B cell (primary cell): ENCODE data around the gene USP20. TPM values are rescaled to one million over a fixed set of nuclear protein-coding genes. Genes with fewer than 3 reads are reported as not detected.

ENCODE experiments used
- ATAC-seq: fragments of 200-7000 bp; cut with Tn5 transposase; one replicate; pipeline ENCODE4 v1.10.0; 2021; ENCODE audit warnings: low read depth, mild to moderate bottlenecking, moderate number of reproducible peaks, moderate library complexity
- CTCF ChIA-PET: fragments of 350-600 bp; sonication (Branson Sonifier 250); formaldehyde crosslinking; loops from one replicate; lab custom pipeline; 2021; ENCODE audit warnings: antibody characterized with exemption, inconsistent platforms; lab: Charles Lee
- POLR2A ChIA-PET: fragments of 350-600 bp; sonication (Branson Sonifier 250); formaldehyde crosslinking; loops from one replicate; lab custom pipeline; 2021; ENCODE audit warnings: antibody characterized with exemption; lab: Charles Lee
- DNase-seq: peaks from one replicate; pipeline ENCODE4 v3.0.0; 2013
- H2AFZ ChIP-seq: 2 replicates; pipeline ENCODE4 v1.6.1; 2012; ENCODE audit warnings: mild to moderate bottlenecking, low read depth, low read length; ENCODE audit not compliant: insufficient read depth, poor library complexity, severe bottlenecking
- H3K27ac ChIP-seq, 2 donors: 1 replicate in 1 of 2; 2 replicates in 1 of 2; pipeline ENCODE4 v1.5.1; 2012 to 2013; ENCODE audit warnings: low read length in 2 of 2, mild to moderate bottlenecking in 2 of 2, moderate library complexity in 1 of 2
- H3K27me3 ChIP-seq, 4 experiments: fragments of 200-600 bp in 1 of 4; sonication (generic) in 1 of 4; replicated peaks in 1 of 4; 1 replicate in 2 of 4; 2 replicates in 2 of 4; pipeline versions ENCODE4 v1.6.1 to v1.7.0; 2013 to 2016; ENCODE audit warnings: low read length in 3 of 4, mild to moderate bottlenecking in 2 of 4, mixed read lengths in 1 of 4, moderate library complexity in 1 of 4; ENCODE audit not compliant: insufficient read depth in 4 of 4, control insufficient read depth in 3 of 4; ENCODE audit errors: control extremely low read depth in 1 of 4
- H3K36me3 ChIP-seq, 2 experiments: replicated peaks in 1 of 2; 1 replicate in 1 of 2; 2 replicates in 1 of 2; pipeline versions ENCODE4 v1.6.1 to v1.7.1; 2013; ENCODE audit warnings: low read length in 1 of 2; ENCODE audit not compliant: insufficient read depth in 2 of 2, control insufficient read depth in 1 of 2; ENCODE audit errors: control extremely low read depth in 1 of 2, extremely low read depth in 1 of 2
- H3K4me1 ChIP-seq, 2 donors: fragments of 200-600 bp in 1 of 2; sonication (generic) in 1 of 2; 1 replicate in 1 of 2; 2 replicates in 1 of 2; pipeline versions ENCODE4 v1.5.1 to v1.6.1; 2013 to 2017; ENCODE audit warnings: low read length in 2 of 2; ENCODE audit not compliant: control insufficient read depth in 2 of 2, insufficient read depth in 2 of 2
- H3K4me2 ChIP-seq: replicated peaks from 2 replicates; pipeline ENCODE3; 2012; ENCODE audit warnings: mild to moderate bottlenecking, low read depth, low read length; ENCODE audit not compliant: poor library complexity, severe bottlenecking
- H3K4me3 ChIP-seq, 5 experiments: fragments of 200-600 bp in 1 of 5; sonication (generic) in 1 of 5; 1 replicate in 3 of 5; 2 replicates in 2 of 5; pipeline versions ENCODE4 v1.5.1 to v1.7.0; 2011 to 2016; ENCODE audit warnings: low read length in 4 of 5, mild to moderate bottlenecking in 4 of 5, low read depth in 2 of 5, control low read depth in 1 of 5, moderate library complexity in 1 of 5; ENCODE audit not compliant: insufficient read depth in 1 of 5; ENCODE audit errors: control extremely low read depth in 1 of 5, extremely low read depth in 1 of 5
- H3K79me2 ChIP-seq: fragments of 200-600 bp; sonication (generic); one replicate; pipeline ENCODE4 v1.6.0; 2016; ENCODE audit warnings: low read length; ENCODE audit not compliant: control insufficient read depth, insufficient read depth
- H3K9ac ChIP-seq: fragments of 200-600 bp; sonication (generic); 2 replicates; pipeline ENCODE4 v1.6.1; 2017; ENCODE audit warnings: mild to moderate bottlenecking, low read length, moderate library complexity
- H3K9me3 ChIP-seq, 3 donors: one replicate each; pipeline versions ENCODE4 v1.6.1 to v1.7.1; 2013; ENCODE audit warnings: low read length in 2 of 3; ENCODE audit not compliant: control insufficient read depth in 2 of 3, insufficient read depth in 1 of 3; ENCODE audit errors: control extremely low read depth in 1 of 3
- H4K20me1 ChIP-seq: 2 replicates; pipeline ENCODE4 v1.6.0; 2012; ENCODE audit warnings: mild to moderate bottlenecking, low read length; ENCODE audit not compliant: insufficient read depth, control insufficient read depth, poor library complexity, severe bottlenecking
- H3K27ac Mint-ChIP-seq: one replicate; pipeline ENCODE4 v1.8.0; 2021; ENCODE audit warnings: mixed read lengths
- H3K27me3 Mint-ChIP-seq: one replicate; pipeline ENCODE4 v1.8.0; 2021; ENCODE audit warnings: mixed read lengths
- H3K4me1 Mint-ChIP-seq: one replicate; pipeline ENCODE4 v1.8.0; 2021; ENCODE audit warnings: mixed read lengths
- H3K4me3 Mint-ChIP-seq: one replicate; pipeline ENCODE4 v1.8.0; 2021; ENCODE audit warnings: mixed read lengths
- H3K9me3 Mint-ChIP-seq: one replicate; pipeline ENCODE4 v1.8.0; 2022; ENCODE audit warnings: mixed read lengths; ENCODE audit not compliant: insufficient read depth
- EZH2 ChIP-seq: IDR thresholded peaks from 2 replicates; pipeline ENCODE4 v1.6.1; 2012; ENCODE audit warnings: borderline replicate concordance, low read depth, mild to moderate bottlenecking, moderate library complexity, low read length; ENCODE audit not compliant: insufficient read depth, poor library complexity, severe bottlenecking
- WGBS: methylation state at CpG from one replicate; pipeline ENCODE4 v1.1.5; 2013; ENCODE audit warnings: missing lambda C conversion rate; ENCODE audit not compliant: insufficient coverage; 5-methylcytosine and 5-hydroxymethylcytosine counted together
- intact Hi-C: fragments of 100-400 bp; cut with micrococcal nuclease; formaldehyde crosslinking; loops from one replicate; pipeline ENCODE4 v1.10.0; 2022
- polyA plus RNA-seq: library from polyadenylated mRNA; depleted of rRNA; stranded (reverse); fragments of >200 nt; gene quantifications from 2 replicates; pipeline ENCODE4 v1.2.3, GENCODE V29; 2012
- small RNA-seq: library from RNA; depleted of rRNA; stranded (forward); fragments of <200 nt; gene quantifications from one replicate; pipeline ENCODE3, GENCODE V24; 2012; ENCODE audit warnings: low replicate concordance, low read depth; ENCODE audit not compliant: insufficient read length
- total RNA-seq, 2 donors: library from RNA; stranded (reverse); fragments of 120-200 nt in 1 of 2; gene quantifications; 1 replicate in 1 of 2; 2 replicates in 1 of 2; pipeline versions ENCODE4 v1.2.3 to v1.2.4, GENCODE V29; 2013 to 2022
- TF ChIP-seq, protein P1 (sequence below): fragments of 200-600 bp; IDR thresholded peaks from one replicate; pipeline ENCODE4 v1.8.0; 2022; ENCODE audit warnings: antibody characterized with exemption, mild to moderate bottlenecking

Gene USP20
- total and polyA plus RNA-seq, 2 donors (not counting 1 experiment from before 2014, with no cell fraction given), result 49.5 to 72.6 TPM

DNA sequence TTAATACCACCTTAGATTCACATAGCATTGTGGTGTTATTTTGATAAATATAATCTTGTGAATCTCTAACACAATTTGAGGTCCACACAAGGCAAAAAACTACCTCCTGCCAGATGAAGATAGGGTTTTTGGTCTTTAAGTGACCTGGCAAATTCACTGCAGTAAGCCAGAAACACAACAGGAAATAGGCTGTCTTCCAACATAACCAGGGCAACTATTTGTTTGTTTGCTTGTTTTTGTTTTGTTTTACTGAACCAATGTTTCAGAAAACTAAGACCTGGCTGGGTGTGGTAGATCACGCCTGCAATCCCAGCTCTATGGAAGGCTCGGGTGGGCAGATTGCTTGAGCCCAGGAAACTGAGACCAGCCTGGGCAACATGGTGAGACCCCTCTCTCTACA, 95.5 kb downstream of the USP20 start:
- H3K9me3 ChIP-seq, result no peaks in the 10 kb centered on the region
- H2AFZ ChIP-seq, result no peak overlapping the region
- WGBS, result no CpG with 5 or more reads among the region's 2 CpGs
- peaks cover 14 to 31% of the 10 kb centered on the region in 2 donors for H3K4me1 ChIP-seq
- intact Hi-C loops, result loop anchor here (5.0 kb wide), 1 partner anchor 43 kb away; no protein-coding TSS in a partner anchor
- H3K4me3 ChIP-seq, result no peak overlapping the region
- peaks cover 68% of the 10 kb centered on the region for H3K79me2 ChIP-seq
- Mint-ChIP-seq H3K9me3 (no peaks in the 10 kb centered on the region), H3K27ac (no peak overlapping the region), H3K27me3 (no peaks in the 10 kb centered on the region), H3K4me3 (no peak overlapping the region), H3K4me1 (peaks cover 33% of the 10 kb centered on the region)
- TF ChIP-seq, protein P1, sequence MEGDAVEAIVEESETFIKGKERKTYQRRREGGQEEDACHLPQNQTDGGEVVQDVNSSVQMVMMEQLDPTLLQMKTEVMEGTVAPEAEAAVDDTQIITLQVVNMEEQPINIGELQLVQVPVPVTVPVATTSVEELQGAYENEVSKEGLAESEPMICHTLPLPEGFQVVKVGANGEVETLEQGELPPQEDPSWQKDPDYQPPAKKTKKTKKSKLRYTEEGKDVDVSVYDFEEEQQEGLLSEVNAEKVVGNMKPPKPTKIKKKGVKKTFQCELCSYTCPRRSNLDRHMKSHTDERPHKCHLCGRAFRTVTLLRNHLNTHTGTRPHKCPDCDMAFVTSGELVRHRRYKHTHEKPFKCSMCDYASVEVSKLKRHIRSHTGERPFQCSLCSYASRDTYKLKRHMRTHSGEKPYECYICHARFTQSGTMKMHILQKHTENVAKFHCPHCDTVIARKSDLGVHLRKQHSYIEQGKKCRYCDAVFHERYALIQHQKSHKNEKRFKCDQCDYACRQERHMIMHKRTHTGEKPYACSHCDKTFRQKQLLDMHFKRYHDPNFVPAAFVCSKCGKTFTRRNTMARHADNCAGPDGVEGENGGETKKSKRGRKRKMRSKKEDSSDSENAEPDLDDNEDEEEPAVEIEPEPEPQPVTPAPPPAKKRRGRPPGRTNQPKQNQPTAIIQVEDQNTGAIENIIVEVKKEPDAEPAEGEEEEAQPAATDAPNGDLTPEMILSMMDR, result no peak
- no peak for TF ChIP-seq EZH2
- H4K20me1 ChIP-seq, result peaks cover under 1% of the 10 kb centered on the region
- H3K4me2 ChIP-seq, result no peak overlapping the region
- H3K36me3 ChIP-seq, result peaks cover 6 to 38% of the 10 kb centered on the region in 2 experiments
- POLR2A ChIA-PET, result no interaction called here
- H3K27me3 ChIP-seq, result no peaks in the 10 kb centered on the region
- H3K27ac ChIP-seq, result peak overlapping the region in 1 of 2 donors; percentile 30
- DNase-seq (no peak), ATAC-seq (no peak)
- CTCF ChIA-PET, result no interaction called here
- H3K9ac ChIP-seq, result no peak overlapping the region

Small RNA genes lying within 50 kb of the gene (small RNA-seq; reads per million reads assigned to genes)
- gene MIR6855, result not detected

Other genes starting within 250 kb of the USP20 start
- not detected in 2 replicates for gene C9orf50, start 214.4 kb upstream of the USP20 start, total RNA-seq
- not detected in 2 replicates for gene C9orf50, start 214.4 kb upstream of the USP20 start, polyA plus RNA-seq
- gene NTMT1, start 209.3 kb upstream of the USP20 start, total RNA-seq, result 33.6 and 35.3 TPM in 2 replicates
- 21.8 and 29.9 TPM in 2 replicates for gene NTMT1, start 209.3 kb upstream of the USP20 start, polyA plus RNA-seq
- gene ASB6, start 193.3 kb upstream of the USP20 start, total RNA-seq, result 24.8 and 27.7 TPM in 2 replicates
- gene ASB6, start 193.3 kb upstream of the USP20 start, polyA plus RNA-seq, result 18.6 and 27.9 TPM in 2 replicates
- gene PRRX2, start 169.8 kb upstream of the USP20 start, total RNA-seq, result not detected in 2 replicates
- gene PRRX2, start 169.8 kb upstream of the USP20 start, polyA plus RNA-seq, result not detected in 2 replicates
- not detected in 2 replicates for gene PTGES, start 82.4 kb upstream of the USP20 start, total RNA-seq
- gene PTGES, start 82.4 kb upstream of the USP20 start, polyA plus RNA-seq, result 0.07 TPM in 1 of 2 replicates, not detected in the other
- 17.4 and 18.9 TPM in 2 replicates for gene TOR1B, start 32.3 kb upstream of the USP20 start, total RNA-seq
- gene TOR1B, start 32.3 kb upstream of the USP20 start, polyA plus RNA-seq, result 13.3 and 16.1 TPM in 2 replicates
- 30.3 and 35.3 TPM in 2 replicates for gene TOR1A, start 11.3 kb upstream of the USP20 start, total RNA-seq
- gene TOR1A, start 11.3 kb upstream of the USP20 start, polyA plus RNA-seq, result 17.3 and 28.6 TPM in 2 replicates
- 42.8 and 43.6 TPM in 2 replicates for gene C9orf78, start 183 bp upstream of the USP20 start, total RNA-seq
- 43.6 and 84.8 TPM in 2 replicates for gene C9orf78, start 183 bp upstream of the USP20 start, polyA plus RNA-seq
- gene FNBP1, start 207.7 kb downstream of the USP20 start, total RNA-seq, result 318 and 337 TPM in 2 replicates
- 42.9 and 58.7 TPM in 2 replicates for gene FNBP1, start 207.7 kb downstream of the USP20 start, polyA plus RNA-seq
- gene GPR107, start 218.4 kb downstream of the USP20 start, total RNA-seq, result 26.8 and 28.1 TPM in 2 replicates
- gene GPR107, start 218.4 kb downstream of the USP20 start, polyA plus RNA-seq, result 10.4 and 13.4 TPM in 2 replicates